Stimulated activated memory B cell treated with anti-CD40 and anti-IgM and Interleukin-4, amounts not matched to agents 10 μg/mL and 1 μg/mL and 100 μg/mL, for 72 hours (primary cell): ENCODE measurements around the gene OBP2A.

Experiments used
- ATAC-seq: fragments of 150-1000 bp; cut with Tn5 transposase; 2 replicates; pipeline ENCODE4 v1.10.0; 2021
- H3K27ac Mint-ChIP-seq: one replicate; pipeline ENCODE4 v1.8.0; 2022; ENCODE audit warnings: mild to moderate bottlenecking, mixed read lengths
- H3K27me3 Mint-ChIP-seq: one replicate; pipeline ENCODE4 v1.8.0; 2022; ENCODE audit warnings: mixed read lengths
- H3K36me3 Mint-ChIP-seq: one replicate; pipeline ENCODE4 v1.8.0; 2022; ENCODE audit warnings: mixed read lengths
- H3K4me1 Mint-ChIP-seq: one replicate; pipeline ENCODE4 v1.8.0; 2022; ENCODE audit warnings: mixed read lengths
- H3K4me3 Mint-ChIP-seq: one replicate; pipeline ENCODE4 v1.8.0; 2022; ENCODE audit warnings: mild to moderate bottlenecking, moderate library complexity, mixed read lengths
- H3K9me3 Mint-ChIP-seq: one replicate; pipeline ENCODE4 v1.8.0; 2022; ENCODE audit warnings: mixed read lengths

The OBP2A gene

DNA sequence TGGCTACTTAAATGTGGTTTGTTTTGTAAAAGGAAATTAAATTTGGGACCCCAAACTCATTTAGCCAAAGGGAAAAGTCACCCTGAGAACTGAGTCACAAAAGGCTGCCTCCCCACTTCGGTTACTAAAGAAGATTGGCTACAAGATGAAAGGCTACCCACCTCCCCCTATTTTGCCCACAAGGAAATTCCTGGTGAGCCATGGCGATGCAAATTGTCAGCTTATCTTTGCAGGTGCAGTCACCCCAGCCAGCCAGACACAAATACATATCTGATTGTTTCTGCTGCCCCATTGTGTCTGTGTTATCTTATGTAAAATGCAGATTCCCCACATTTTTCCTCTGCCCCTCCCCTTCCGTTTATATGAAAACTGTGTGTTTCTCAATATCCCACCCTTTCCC is 24.5 kb downstream of the OBP2A start:
- no peaks in the 10 kb centered on the region for H3K4me1 Mint-ChIP-seq
- H3K9me3 Mint-ChIP-seq = peaks cover 5% of the 10 kb centered on the region

DNA sequence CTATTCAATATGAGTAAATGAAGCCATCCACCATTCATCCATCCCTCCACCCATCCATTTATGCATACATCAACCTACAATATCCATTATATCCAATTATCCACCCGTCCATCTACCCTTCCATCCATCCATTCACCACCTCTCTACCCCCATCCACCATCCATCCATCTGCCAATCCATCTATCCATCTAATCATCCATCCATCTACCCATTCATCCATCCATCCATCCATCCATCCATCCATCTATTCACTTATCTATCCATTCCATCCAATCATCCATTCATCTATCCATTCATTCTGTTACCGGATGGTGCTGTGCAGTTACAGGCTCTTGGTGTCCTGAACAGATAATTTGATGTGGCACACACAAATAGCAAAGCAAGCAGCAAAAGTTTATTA is 26.3 kb downstream of the OBP2A start:
- no peaks in the 10 kb centered on the region for H3K36me3 Mint-ChIP-seq
- no peak overlapping the region for H3K4me3 Mint-ChIP-seq
- no peak overlapping the region for H3K27ac Mint-ChIP-seq
- no peak for ATAC-seq
- peaks cover 5% of the 10 kb centered on the region for H3K9me3 Mint-ChIP-seq
- H3K27me3 Mint-ChIP-seq = peaks cover 10% of the 10 kb centered on the region
- no peaks in the 10 kb centered on the region for H3K4me1 Mint-ChIP-seq

More for the DNA sequence above, 24.5 kb downstream of the OBP2A start:
- Mint-ChIP-seq H3K27me3 (peaks cover 15% of the 10 kb centered on the region), H3K4me3 (no peak overlapping the region), H3K36me3 (no peaks in the 10 kb centered on the region), H3K27ac (no peak overlapping the region)
- ATAC-seq = no peak

DNA sequence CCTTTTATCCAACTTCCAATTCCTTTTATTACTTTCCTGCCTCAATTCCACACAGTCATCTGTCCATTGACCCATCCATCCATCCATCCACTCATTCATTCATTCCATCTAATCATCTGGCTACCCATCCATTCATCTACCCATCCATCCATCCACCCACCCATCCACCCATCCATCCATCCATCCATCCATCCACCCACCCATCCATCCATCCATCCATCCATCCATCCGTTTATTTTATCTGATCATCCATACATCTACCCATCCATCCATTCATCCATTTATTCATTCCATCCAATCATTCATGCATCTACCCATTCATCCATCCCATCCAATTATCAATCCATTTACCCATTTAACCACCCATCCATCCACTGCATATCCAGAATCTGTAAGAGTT is 27.2 kb downstream of the OBP2A start:
- no peak for ATAC-seq
- no peaks in the 10 kb centered on the region for H3K4me1 Mint-ChIP-seq
- peaks cover 10% of the 10 kb centered on the region for H3K27me3 Mint-ChIP-seq
- no peak overlapping the region for H3K27ac Mint-ChIP-seq
- H3K36me3 Mint-ChIP-seq = no peaks in the 10 kb centered on the region
- peaks cover 5% of the 10 kb centered on the region for H3K9me3 Mint-ChIP-seq
- no peak overlapping the region for H3K4me3 Mint-ChIP-seq

DNA sequence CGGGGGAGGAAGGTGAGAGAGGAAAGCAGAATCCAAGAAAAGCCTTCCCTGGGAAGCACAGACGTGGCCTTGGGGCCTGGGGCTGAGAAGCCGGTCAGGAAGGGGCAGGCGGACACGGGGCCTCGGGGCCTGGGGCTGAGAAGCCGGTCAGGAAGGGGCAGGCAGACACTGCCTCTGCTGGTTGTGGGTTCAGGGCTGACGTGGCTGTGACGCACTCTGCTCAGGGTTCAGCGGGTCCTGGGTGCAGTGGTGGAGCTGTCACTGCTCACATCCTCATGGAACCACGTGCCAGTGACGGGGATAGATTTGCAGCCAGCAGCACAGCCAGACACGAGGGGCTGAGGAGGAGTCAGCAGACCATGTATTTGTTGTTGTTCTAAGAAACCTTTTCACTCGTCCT is 28.4 kb downstream of the OBP2A start:
- no peaks in the 10 kb centered on the region for H3K4me1 Mint-ChIP-seq
- no peaks in the 10 kb centered on the region for H3K36me3 Mint-ChIP-seq
- ATAC-seq = no peak
- peaks cover under 1% of the 10 kb centered on the region for H3K9me3 Mint-ChIP-seq
- H3K4me3 Mint-ChIP-seq = no peak overlapping the region
- H3K27me3 Mint-ChIP-seq = peaks cover 10% of the 10 kb centered on the region
- no peak overlapping the region for H3K27ac Mint-ChIP-seq

DNA sequence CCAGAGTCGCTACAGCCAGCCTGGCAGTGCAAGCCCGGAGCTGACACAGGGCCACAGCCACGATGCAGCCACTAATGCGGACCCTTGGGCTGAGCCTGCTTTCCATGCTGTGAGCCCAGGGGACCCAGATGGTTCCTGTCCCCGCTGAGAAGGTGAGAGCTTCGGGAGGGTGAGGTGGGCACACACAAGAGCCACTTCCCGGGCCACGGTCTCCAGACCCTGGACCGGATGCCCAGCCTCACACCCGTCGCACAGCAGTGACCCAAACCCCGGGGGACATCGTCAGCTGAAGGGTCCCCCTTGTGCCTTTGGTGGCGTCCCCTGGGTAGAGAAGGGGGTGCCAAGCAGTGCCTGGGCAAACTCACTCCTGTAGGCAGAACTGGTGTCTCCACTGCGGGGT is 29.0 kb downstream of the OBP2A start:
- Mint-ChIP-seq H3K4me3 (no peak overlapping the region), H3K27me3 (peaks cover 10% of the 10 kb centered on the region), H3K4me1 (no peaks in the 10 kb centered on the region), H3K9me3 (no peaks in the 10 kb centered on the region), H3K36me3 (no peaks in the 10 kb centered on the region), H3K27ac (no peak overlapping the region)
- no peak for ATAC-seq

DNA sequence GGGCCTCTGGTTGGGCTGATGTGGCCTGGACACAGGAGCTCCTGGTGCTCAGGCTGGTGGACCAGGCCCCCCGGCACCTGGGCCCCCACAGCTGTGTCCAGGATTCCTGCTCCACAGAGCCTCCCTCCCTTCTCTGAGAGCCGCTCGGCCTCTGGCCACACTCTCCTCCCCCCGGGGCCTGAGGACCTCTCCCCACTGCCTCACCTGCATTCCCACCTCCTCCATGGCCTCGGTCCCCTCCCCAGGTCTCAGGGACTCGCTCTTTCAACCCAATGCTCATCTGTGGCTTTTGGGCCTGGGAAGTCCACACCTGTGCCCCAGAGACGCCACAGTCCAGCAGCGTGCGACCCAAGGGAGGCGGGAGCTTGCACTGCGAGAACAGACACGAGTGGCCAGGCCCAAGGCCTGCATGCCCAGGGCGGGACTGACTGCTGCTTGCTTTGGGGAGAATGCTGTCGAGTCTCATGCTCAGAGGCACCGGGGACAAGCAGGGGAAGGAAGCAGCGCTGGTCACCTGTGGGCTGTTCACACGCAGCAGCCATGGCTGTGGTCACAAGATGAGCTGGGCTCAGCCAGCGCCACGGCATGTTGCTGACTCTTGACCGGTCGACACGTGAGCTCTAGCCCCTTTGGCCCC is 30.2 kb downstream of the OBP2A start:
- Mint-ChIP-seq H3K9me3 (no peaks in the 10 kb centered on the region), H3K4me3 (no peak overlapping the region), H3K27ac (no peak overlapping the region), H3K27me3 (peaks cover 13% of the 10 kb centered on the region), H3K4me1 (no peaks in the 10 kb centered on the region), H3K36me3 (no peaks in the 10 kb centered on the region)
- no peak for ATAC-seq

DNA sequence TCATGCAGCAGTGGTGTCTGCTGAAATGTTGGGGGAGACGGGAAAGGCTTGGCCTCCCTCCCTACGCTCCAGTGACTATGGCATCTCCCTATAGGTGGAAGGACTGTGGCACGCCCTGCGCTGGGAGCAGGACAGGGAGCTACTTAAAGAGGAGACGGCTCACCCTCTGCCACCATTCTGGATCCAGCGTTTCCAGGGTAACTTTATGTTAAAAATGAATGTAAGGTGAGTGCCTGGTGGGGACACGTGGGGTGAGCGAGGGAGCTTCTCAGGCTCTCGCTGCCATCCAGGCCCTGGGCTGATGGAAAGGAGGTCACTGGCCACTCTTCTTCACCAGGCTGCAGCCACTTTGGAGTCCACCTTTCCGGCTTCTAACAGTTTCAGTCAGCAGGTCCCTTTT is 31.3 kb downstream of the OBP2A start:
- Mint-ChIP-seq H3K36me3 (no peaks in the 10 kb centered on the region), H3K9me3 (no peaks in the 10 kb centered on the region), H3K27me3 (peaks cover 20% of the 10 kb centered on the region), H3K27ac (no peak overlapping the region), H3K4me3 (no peak overlapping the region), H3K4me1 (no peaks in the 10 kb centered on the region)
- ATAC-seq = no peak

DNA sequence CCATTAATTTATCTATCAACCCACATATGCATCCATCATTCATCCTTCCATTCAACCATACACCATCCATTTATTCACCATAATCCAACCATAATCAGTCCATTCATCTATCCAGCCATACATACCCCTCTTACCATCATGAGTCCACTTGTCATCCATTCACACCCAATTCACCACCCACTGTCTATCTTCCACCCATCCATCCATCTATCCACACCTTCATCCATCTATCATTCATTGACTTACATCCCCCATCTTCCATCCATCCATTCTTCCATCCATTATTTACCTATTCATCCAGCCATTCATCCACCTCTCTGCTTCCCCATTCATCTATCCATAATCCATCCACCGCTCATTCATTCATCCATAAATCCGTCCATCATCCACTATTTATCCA is 33.4 kb downstream of the OBP2A start:
- no peak for ATAC-seq
- no peaks in the 10 kb centered on the region for H3K36me3 Mint-ChIP-seq

DNA sequence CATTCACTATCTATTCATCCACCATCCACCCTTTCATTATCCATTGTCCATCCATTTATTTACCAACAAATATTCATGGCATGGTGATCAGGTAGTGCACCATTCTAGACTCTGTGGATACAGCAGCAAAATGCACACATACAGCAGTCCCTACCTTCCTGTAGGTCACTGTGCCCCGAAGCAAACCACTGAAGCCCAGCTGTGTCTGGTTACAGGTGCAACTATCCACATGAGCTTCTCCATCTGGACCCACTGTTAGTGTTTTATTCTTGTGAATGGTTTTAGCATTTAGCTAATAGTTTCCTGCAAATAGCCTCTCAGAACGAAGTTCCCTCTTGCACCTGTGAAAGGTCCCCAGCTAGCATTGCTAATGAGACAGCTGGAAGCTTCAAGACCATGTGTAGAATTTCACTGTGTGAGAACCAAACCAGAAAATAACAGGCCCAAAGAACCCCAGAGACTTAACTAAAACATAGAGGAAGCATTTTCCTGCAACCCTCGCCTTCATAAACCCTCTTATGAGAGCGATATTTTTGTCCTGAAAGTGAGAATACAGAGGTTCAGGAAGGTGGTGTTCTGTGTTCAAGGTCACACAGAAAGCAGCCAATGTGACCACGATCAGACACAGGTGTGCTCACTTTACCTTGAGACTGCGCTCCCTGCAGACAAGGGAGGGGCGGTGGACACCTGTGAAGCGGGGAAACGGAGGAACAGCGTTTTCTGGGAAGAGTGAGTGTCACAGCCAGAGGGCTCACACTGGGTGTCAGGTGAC is 34.1 kb downstream of the OBP2A start:
- Mint-ChIP-seq H3K36me3 (no peaks in the 10 kb centered on the region), H3K27ac (no peak overlapping the region), H3K9me3 (no peaks in the 10 kb centered on the region), H3K27me3 (peaks cover 27% of the 10 kb centered on the region), H3K4me1 (no peaks in the 10 kb centered on the region), H3K4me3 (no peak overlapping the region)
- no peak for ATAC-seq

More for the DNA sequence above, 33.4 kb downstream of the OBP2A start:
- no peaks in the 10 kb centered on the region for H3K4me1 Mint-ChIP-seq
- H3K9me3 Mint-ChIP-seq = no peaks in the 10 kb centered on the region
- no peak overlapping the region for H3K4me3 Mint-ChIP-seq
- no peak overlapping the region for H3K27ac Mint-ChIP-seq
- H3K27me3 Mint-ChIP-seq = peaks cover 20% of the 10 kb centered on the region

DNA sequence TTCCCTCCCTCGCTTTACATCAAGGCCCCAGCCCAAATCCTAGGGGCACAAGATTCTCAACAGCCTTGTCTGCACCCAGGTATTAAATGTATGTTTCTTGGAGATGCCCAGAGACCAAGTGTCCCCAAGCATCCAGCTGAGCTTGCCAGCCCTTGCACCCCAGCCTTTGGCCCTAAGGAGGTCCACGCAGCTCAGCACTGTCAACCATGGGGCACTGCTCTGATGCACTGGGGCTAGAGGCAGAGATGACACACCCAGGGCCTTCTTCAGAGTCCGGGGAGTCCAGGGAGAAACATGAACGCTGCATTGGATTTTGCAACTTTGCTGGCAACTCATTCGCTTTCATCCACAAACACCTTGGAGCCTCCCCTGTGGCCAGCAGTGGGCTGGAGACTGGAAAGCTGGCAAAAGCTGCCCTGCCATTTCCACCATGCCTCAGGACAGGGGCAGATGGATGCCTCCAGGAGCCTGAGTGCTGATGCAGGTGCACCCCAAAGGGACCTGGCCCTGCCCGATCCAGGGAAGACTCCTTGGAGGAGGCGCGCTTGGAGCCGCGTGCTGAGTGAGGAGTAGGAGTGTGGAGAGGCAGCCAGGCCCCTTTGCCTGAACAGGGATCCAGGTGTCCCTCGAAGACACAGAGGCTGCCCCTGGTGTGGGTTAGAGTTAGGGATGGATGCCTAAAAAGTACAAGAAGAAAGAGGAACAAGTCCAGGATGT is 34.9 kb downstream of the OBP2A start:
- H3K9me3 Mint-ChIP-seq = no peaks in the 10 kb centered on the region
- H3K36me3 Mint-ChIP-seq = no peaks in the 10 kb centered on the region
- H3K4me1 Mint-ChIP-seq = no peaks in the 10 kb centered on the region
- ATAC-seq = no peak
- no peak overlapping the region for H3K4me3 Mint-ChIP-seq
- H3K27me3 Mint-ChIP-seq = peaks cover 35% of the 10 kb centered on the region
- H3K27ac Mint-ChIP-seq = no peak overlapping the region

DNA sequence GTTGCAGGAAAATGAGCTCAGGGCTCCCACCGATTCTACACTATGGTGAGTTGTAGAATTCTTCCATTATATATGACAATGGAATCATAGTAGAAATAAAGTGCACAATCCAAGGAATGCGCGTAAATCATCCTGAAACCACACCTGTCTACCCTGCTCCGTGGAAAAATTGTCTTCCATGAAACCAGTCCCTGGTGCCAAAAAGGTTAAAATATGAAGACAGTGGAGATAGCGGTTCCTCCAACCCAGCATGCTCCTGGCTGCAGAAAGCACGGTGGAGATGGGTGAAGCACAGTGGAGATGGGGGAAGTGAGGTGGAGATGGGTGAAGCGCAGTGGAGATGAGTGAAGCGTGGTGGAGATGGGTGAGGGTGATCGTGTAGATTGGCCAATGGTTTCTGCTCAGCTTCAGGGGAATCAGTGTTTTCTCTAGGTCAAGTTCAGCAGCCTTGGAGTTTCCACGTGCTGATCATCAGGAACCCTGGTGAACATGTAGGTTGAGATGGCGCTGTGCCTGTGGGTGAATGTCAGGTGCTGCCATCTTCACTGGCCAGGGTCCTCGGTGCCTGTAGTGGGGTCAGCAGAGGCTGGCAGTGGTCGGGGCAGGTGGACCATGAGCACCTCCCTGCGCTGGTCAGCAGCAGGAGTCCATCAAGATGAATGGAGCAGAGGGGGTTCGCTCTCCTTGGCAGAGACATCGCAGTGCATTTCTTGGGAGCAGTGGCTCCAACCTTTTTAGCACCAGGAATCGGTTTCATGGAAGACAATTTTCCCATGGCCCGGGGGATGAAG is 35.9 kb downstream of the OBP2A start:
- Mint-ChIP-seq H3K27ac (no peak overlapping the region), H3K4me1 (no peaks in the 10 kb centered on the region), H3K4me3 (no peak overlapping the region), H3K36me3 (no peaks in the 10 kb centered on the region), H3K27me3 (peaks cover 37% of the 10 kb centered on the region), H3K9me3 (no peaks in the 10 kb centered on the region)
- no peak for ATAC-seq

DNA sequence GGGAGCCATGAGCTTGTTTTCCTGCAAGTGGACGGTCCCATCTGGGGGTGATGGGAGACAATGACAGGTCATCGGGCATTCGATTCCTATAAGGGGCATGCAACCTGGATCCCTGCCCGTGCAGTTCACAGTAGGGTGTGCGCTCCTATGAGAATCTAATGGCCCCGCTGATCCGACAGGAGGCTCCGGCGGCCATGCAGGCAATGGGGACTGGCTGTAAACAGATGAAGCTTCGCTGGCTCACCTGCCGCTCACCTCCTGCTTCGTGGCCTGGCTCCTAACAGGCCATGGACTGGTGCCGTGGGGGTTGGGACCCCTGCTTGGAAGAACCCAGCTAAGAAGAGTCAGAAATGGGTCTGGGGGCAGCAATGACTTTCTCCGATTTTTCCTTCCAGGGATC is 36.6 kb downstream of the OBP2A start:
- no peak overlapping the region for H3K27ac Mint-ChIP-seq

DNA sequence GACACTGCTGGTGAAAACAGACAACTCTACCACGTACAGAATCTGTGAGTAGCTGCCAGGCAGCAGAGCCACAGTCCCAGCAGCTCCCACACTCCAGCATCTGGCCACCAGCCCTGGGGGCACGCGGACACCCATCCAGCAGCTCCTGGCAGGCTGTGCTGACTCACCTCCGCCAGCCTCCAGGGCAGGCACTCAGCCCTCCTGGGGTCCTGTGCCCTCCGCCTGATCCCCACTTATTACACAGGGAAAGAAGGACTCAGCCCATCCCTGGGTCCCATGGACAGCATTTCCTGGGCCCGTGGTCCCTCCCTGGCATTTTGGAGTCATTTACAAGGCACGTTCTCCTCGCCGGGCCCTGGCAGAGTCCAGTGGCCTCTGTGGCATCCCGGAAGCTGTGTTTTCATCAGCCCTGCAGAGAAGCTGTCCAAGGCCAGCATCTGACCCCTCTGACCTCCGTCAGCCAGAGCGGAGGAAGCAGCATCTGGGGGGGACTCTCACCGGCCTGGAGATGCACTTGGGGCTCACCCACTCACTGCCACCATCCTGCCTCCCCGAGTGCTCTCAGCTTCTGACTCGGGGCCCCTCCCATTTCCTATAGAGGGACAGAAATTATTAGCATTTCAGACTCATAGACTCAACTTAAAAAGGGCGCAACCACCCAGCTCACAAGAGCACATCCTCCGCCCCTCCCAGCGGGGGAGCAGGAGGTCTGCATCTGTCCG is 37.2 kb downstream of the OBP2A start:
- Mint-ChIP-seq H3K9me3 (no peaks in the 10 kb centered on the region), H3K27ac (no peak overlapping the region), H3K4me3 (no peak overlapping the region), H3K27me3 (peaks cover 38% of the 10 kb centered on the region), H3K4me1 (no peaks in the 10 kb centered on the region), H3K36me3 (no peaks in the 10 kb centered on the region)
- ATAC-seq = peak; percentile 6

More for the DNA sequence above, 36.6 kb downstream of the OBP2A start:
- Mint-ChIP-seq H3K4me1 (no peaks in the 10 kb centered on the region), H3K36me3 (no peaks in the 10 kb centered on the region), H3K4me3 (no peak overlapping the region), H3K9me3 (no peaks in the 10 kb centered on the region), H3K27me3 (peaks cover 38% of the 10 kb centered on the region)
- no peak for ATAC-seq

DNA sequence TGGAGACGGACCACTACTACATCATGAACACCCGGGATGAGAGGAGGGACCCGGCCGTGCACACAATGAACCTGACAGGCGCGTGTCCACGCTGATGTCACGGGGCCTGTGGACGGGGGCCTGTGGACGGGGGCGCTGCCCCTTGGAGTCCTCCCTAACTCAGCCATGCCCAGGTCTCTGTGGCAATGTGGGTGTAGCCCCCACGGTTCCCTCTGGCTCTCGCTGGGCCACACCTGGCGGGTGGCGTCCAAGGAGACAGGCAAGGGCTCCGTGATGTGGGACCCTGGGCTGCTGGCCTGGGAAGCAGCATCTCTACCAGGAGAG is 37.7 kb downstream of the OBP2A start:
- peak; percentile 38 for ATAC-seq
- peaks cover 38% of the 10 kb centered on the region for H3K27me3 Mint-ChIP-seq
- no peak overlapping the region for H3K27ac Mint-ChIP-seq

DNA sequence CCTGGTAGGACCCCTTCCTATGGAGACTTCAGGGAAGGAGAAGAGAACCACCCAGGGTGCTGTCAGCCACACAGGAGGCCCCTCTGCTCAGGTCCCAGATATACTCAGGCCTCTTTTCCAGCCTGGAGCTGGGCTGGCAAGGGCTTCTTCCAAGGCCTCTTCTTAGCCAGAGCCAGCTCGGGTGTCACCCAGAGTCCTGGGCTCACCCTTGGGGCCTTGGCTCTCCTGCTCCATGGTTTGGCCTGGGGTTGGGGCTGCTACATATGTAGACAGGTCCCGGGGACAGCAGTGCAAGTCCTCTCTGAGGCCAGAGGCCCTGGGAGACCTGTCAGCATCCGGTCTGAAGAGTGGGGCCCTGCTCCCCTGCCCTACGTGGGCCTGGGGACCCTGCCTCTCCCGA is 38.4 kb downstream of the OBP2A start:
- Mint-ChIP-seq H3K9me3 (no peaks in the 10 kb centered on the region), H3K4me3 (no peak overlapping the region), H3K36me3 (no peaks in the 10 kb centered on the region), H3K27me3 (peaks cover 41% of the 10 kb centered on the region), H3K27ac (no peak overlapping the region), H3K4me1 (no peaks in the 10 kb centered on the region)
- ATAC-seq = no peak

More for the DNA sequence above, 37.7 kb downstream of the OBP2A start:
- Mint-ChIP-seq H3K4me1 (no peaks in the 10 kb centered on the region), H3K36me3 (no peaks in the 10 kb centered on the region), H3K9me3 (no peaks in the 10 kb centered on the region), H3K4me3 (no peak overlapping the region)
